Activated T-helper 1 cell treated with anti-CD3 and anti-CD28 coated beads, Interleukin-12 subunit alpha, Interleukin-12 subunit beta, Interleukin-2, Interleukin-4 antibody, amounts not matched to agents 30 ng/mL and 10 ng/mL and 1 ng/mL, durations not matched to agents 14 hours and 24 hours and 36 hours (primary cell): Measurements from ENCODE around the gene BPIFB3. TPM values are rescaled to one million over a fixed set of nuclear protein-coding genes. Genes with fewer than 3 reads are reported as not detected.

Source experiments
- total RNA-seq: library from RNA; stranded (reverse); gene quantifications from 2 replicates; pipeline ENCODE4 v1.2.3, GENCODE V29; 2022

The BPIFB3 gene
- total RNA-seq, 1 donor from 2014 or later = not detected

Other genes starting within 250 kb of the BPIFB3 start
- 142 and 146 TPM in 2 replicates for gene MAPRE1, start 233.9 kb upstream of the BPIFB3 start, total RNA-seq
- gene EFCAB8, start 195.0 kb upstream of the BPIFB3 start, total RNA-seq = 0.05 and 0.39 TPM in 2 replicates
- gene SUN5, start 49.5 kb upstream of the BPIFB3 start, total RNA-seq = not detected in 2 replicates
- gene BPIFB2, start 46.2 kb upstream of the BPIFB3 start, total RNA-seq = not detected in 2 replicates
- not detected in 2 replicates for gene BPIFB6, start 22.3 kb upstream of the BPIFB3 start, total RNA-seq
- gene BPIFB4, start 25.7 kb downstream of the BPIFB3 start, total RNA-seq = not detected in 2 replicates
- gene BPIFA2, start 114.3 kb downstream of the BPIFB3 start, total RNA-seq = not detected in 2 replicates
- not detected in 2 replicates for gene BPIFA3, start 163.4 kb downstream of the BPIFB3 start, total RNA-seq
- gene BPIFA1, start 182.1 kb downstream of the BPIFB3 start, total RNA-seq = not detected in 2 replicates
- not detected in 2 replicates for gene BPIFB1, start 229.3 kb downstream of the BPIFB3 start, total RNA-seq